Astrocyte of the spinal cord (primary cell): ENCODE measurements around the gene ACER3.
A peak's percentile ranks its signal among the peaks of the same experiment; 100 is the strongest.
"Not testable (repeated sequence)": the region's sequence is repeated elsewhere in the genome, so short reads cannot be mapped to it uniquely, and the experiment has no call there.

Experiments used
- DNase-seq: peaks from one replicate; pipeline ENCODE4 v3.0.0; 2011; ENCODE audit warnings: low read depth, low spot score
- H3K4me3 ChIP-seq: 2 replicates; pipeline ENCODE4 v1.5.1; 2011; ENCODE audit warnings: low read depth, mild to moderate bottlenecking, low read length, moderate library complexity
- in situ Hi-C: cut with HindIII; loops from 2 replicates; pipeline ENCODE4 v1.10.0; 2017; ENCODE audit warnings: low sequenced_read_pairs
- TF ChIP-seq, protein P1 (sequence below): IDR thresholded peaks from 2 replicates; pipeline ENCODE4 v1.5.1; 2012; ENCODE audit warnings: low read depth, mild to moderate bottlenecking, low read length, inconsistent platforms

Gene ACER3

GRCh38 chr11:76860539-76861475 is at the start of gene ACER3:
TSS of gene ACER3 (plus strand) at chr11:76860918. CDS start at chr11:76860977, 59 bp downstream.
- peak; percentile 80 for DNase-seq
- peak within 1 kb of the TSS; percentile 83 for H3K4me3 ChIP-seq
- in situ Hi-C loops = no loop called here
- TF ChIP-seq, protein P1, sequence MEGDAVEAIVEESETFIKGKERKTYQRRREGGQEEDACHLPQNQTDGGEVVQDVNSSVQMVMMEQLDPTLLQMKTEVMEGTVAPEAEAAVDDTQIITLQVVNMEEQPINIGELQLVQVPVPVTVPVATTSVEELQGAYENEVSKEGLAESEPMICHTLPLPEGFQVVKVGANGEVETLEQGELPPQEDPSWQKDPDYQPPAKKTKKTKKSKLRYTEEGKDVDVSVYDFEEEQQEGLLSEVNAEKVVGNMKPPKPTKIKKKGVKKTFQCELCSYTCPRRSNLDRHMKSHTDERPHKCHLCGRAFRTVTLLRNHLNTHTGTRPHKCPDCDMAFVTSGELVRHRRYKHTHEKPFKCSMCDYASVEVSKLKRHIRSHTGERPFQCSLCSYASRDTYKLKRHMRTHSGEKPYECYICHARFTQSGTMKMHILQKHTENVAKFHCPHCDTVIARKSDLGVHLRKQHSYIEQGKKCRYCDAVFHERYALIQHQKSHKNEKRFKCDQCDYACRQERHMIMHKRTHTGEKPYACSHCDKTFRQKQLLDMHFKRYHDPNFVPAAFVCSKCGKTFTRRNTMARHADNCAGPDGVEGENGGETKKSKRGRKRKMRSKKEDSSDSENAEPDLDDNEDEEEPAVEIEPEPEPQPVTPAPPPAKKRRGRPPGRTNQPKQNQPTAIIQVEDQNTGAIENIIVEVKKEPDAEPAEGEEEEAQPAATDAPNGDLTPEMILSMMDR = peak; percentile 47

- no peak overlapping the region for H3K4me3 ChIP-seq
- in situ Hi-C loops = no loop called here
- DNase-seq = no peak
- TF ChIP-seq, protein P1 = no peak
Observed at GRCh38 chr11:76811259-76811658, 49.5 kb upstream of the ACER3 start.

DNA sequence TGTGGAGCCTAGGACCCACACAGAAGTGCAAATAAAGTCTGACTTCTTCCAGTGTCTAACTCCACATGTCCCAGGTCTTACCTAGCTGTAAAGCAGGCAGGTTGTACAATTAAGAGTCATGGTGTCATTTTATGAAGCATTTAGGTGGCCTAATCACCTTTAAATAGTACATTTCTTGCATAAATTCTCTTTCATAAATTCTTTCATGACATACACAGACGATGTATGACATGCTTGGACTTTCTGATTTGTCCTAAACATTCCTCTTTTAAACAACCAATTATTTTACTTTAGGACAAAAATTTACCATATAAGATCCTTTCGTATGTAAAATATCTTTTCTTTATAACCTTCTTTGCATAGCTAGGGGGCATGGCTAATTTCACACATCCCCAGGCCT is 46.3 kb upstream of the ACER3 start:
- TF ChIP-seq, protein P1 = no peak
- no peak overlapping the region for H3K4me3 ChIP-seq
- in situ Hi-C loops = no loop called here
- no peak for DNase-seq

DNA sequence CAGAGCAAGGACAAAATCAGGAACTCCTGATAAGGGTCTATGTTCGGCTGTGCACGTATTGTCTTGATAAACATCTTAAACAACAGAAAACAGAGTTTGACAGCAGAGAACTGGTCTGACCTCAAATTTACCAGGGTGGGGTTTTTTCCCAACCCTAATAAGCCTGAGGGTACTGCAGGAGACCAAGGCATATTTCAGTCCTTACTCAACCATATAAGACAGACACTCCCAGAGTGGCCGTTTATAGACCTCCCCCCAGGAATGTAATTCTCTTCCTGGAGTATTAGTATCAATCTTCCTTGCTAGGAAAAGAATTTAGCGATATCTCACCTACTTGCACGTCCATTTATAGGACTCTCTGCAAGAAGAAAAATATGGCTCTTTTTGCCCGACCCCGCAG is 45.0 kb upstream of the ACER3 start:
- in situ Hi-C loops, DNase-seq, H3K4me3 ChIP-seq: not testable (repeated sequence)

- H3K4me3 ChIP-seq = no peak overlapping the region
- DNase-seq = no peak
- in situ Hi-C loops = no loop called here
- TF ChIP-seq, protein P1 = no peak
Observed at GRCh38 chr11:76820184-76820566, 40.5 kb upstream of the ACER3 start.

- in situ Hi-C loops, H3K4me3 ChIP-seq, DNase-seq: not testable (repeated sequence)
Observed at GRCh38 chr11:76821396-76821795, 39.3 kb upstream of the ACER3 start.

DNA sequence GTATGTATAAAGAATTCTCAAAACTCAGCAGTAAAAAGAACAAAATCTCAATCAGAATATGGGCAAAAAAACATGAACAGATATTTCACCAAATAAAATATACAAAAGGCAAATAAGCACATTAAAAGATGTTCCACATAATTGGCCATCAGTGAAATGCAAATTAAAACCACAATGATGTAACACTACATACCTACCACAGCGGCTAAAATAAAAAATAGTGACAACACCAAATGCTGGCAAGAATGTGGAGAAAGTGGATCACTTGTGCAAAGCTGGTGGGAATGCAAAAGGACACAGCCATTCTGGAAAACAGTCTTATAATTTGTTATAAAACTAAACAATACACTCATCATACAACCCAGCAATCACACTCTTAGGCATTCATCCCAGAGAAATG is 38.3 kb upstream of the ACER3 start:
- H3K4me3 ChIP-seq = no peak overlapping the region
- TF ChIP-seq, protein P1 = no peak
- in situ Hi-C loops = no loop called here
- no peak for DNase-seq
